GM19467 (cell line): ENCODE measurements around the gene PARD3.
"Not testable (repeated sequence)": the region's sequence is repeated elsewhere in the genome, so short reads cannot be mapped to it uniquely, and the experiment has no call there.

Experiments
- ATAC-seq: cut with Tn5 transposase; IDR thresholded peaks from one replicate; pipeline ENCODE4 v1.9.1; 2021; ENCODE audit warnings: mild to moderate bottlenecking, moderate library complexity; ENCODE audit not compliant: unreplicated experiment

The PARD3 gene

DNA sequence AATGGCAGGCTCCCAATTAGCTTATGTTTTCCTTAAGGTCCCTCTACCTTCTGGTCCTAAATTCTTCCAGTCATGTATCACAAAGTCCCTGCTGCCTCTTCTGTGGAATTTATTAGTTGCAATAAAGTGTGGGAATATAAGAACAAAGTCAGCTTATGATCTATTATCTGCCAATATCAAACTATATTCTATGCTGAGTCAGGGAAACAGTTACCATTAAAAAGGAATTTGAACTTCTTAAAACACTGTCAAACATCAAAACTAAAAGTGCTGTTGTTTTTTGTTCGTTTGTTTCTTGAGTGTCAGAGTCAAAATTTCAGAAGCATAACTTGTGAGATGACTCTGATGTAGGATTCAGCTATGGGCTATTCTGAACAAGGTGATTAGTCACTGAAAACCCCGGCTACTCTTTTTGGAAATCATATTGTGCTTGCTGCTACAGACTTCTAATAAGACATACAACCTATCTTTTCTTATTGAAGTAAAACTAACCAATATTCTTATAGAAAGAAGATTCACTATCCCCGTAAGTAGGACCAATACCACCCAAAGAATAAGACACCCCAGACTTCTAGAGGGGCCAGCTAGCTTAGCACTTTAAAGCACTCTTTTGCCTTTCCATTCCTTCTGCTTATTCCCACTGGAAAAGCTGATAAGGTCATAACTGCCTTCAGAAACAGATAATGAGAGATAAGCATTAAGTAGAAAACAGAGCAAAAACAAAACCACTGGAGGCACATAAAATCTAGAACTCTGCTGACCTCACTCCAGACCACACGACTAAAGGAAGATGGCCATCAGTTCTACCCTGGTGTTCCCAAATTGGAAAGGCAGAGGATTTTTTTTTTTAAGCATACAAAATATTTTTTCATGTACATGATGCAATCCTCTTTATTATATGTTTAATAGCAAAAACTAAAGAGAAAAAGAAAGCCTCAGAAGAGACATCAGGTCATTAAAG lies 370.6 kb downstream of the PARD3 start:
- ATAC-seq: no peak

DNA sequence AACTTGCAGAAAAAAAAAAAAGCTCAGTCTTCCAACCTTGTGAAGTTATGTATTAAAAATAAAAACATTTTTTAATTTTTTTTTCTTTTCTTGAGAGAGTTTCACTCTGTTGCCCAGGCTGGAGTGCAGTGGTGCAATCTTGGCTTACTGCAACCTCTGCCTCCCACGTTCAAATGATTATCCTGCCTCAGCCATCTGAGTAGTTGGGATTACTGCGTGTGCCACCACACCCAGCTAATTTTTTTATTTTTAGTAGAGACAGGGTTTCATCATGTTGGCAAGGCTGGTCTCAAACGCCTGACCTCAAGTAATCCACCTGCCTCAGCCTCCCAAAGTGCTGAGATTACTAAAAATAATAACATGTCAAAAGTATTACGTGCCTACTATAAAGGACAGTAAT lies 375.7 kb downstream of the PARD3 start:
- not testable (repeated sequence) for ATAC-seq

DNA sequence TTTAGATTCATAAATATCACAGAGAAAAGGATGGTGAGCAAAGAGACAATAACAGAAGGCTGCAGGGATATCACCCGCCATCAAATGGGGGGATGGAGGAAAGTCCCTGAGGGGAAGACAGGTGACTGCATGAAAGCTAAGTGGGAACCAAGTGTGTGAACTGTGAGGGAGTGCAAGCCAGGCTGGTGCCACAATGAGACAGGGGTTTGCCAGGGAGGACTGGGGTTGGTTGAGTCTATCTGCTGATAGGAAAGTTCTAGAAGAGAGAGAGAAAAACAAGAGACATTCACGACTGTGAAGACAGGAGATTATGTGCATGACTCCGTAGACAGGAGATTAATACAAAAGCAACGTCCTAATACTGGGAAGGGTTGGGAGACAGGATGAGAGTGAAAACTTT lies 376.4 kb downstream of the PARD3 start:
- no peak for ATAC-seq

DNA sequence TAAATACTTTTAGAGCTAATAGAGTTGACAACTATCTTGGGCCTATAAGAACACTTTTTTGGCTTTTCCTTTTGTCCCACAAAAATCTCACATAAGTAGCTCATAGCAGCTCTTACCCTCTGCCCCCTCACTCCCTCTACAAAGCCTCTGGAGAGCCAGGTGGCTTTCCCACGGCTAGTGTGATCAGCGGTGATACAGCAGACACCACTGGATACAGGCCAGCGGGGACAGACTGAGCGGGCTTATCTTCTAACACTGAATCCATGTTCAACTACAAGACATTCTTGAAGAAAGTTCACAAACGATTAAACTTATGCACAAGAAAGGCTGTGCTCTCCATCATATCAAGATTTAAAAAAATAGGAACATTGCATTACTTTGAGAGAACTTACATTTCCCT lies 377.2 kb downstream of the PARD3 start:
- ATAC-seq: no peak

DNA sequence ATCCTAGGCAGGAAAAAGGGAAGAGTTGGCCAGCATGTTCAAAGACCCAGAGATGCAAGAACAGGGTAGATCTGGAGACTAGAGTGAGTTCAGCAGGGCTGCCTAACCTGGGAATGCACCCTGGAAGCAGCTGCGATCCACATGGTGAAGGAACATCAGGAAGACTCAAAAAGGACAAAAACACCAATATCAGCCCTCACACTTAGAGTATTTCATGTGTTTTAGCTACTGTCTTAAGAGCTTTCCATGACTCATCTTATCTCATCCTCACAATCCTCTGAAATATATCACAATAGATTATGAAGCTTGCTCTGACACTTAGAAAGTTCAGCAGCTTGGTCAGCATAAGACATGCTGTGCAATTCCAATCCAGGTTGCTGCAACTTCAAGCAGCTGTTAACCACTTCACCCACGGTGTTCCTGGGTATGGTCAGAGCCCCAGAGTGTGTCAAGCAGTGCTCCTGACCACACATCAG lies 380.9 kb downstream of the PARD3 start:
- ATAC-seq: no peak

DNA sequence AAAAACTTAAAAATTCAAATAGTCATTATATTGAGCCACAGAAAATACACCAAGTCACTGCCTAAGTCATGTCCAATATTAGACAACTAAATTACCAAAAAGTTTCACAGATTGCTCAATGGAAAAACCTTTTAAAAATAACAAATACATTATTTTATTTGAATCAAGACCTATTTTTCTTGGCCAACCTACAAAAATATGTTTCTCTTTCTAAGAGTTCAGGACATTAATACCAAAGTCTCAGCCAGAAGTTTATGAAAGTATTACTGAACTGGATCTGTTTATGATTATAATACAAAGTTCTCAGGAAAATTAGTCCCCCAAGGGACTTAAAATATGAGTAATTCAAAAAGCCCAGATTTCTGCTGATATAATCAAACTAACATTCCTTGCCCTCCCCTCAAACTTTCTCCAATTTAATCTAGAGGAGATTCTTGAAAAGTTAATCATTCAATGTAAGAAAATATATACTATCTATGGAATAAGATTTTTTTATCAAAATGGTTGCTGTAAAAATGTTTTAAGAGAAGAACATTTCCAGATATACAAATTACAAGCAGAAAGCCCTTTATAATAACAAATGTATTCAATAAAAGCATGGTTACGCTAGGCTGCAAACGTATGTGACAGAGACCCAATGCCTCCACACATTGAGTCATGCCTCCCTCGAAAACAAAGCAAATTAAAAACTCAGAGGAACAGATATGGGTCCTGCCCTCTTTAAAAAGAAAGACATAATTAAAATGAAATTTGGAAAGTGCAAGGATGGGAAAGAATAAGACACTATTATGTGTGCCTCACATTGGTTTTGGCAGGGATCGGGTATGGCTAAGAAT lies 381.6 kb downstream of the PARD3 start:
- no peak for ATAC-seq

DNA sequence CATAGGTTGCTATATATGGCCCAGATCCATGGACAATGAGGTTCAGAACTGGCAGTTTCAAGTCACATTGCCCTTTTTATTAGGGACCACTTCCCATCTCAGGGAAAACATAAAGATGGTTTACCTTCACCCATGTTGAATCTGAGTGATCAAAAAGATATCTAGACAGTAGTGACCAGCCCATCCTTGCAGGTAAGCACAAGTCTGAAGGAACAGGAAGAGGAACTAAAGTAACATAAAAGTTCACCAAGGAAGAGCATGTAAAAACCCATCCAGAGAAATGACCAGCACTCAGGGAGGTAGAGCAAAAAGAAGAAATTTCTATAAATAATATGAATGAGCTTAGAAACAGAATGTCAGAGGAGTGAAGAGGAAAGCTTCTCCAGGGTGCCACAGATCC lies 382.5 kb downstream of the PARD3 start:
- no peak for ATAC-seq

DNA sequence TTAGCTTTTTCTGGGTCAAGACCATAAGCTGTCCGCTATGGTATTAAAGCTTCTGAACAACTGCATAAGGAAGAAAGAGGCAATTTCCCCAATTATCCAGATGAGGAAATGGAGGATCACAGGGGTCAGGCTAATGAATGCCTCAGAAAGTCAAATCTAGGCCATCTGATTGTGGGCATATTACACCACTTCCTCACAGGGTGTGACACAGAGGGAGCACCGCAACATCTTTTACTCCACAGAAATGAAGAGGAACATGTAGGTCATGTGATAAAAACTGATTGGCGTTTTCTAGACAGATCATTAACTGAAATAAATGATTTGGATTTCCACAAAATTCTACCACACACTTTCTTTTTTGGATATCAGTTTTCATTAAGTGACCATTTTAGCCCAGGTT lies 384.4 kb downstream of the PARD3 start:
- no peak for ATAC-seq

DNA sequence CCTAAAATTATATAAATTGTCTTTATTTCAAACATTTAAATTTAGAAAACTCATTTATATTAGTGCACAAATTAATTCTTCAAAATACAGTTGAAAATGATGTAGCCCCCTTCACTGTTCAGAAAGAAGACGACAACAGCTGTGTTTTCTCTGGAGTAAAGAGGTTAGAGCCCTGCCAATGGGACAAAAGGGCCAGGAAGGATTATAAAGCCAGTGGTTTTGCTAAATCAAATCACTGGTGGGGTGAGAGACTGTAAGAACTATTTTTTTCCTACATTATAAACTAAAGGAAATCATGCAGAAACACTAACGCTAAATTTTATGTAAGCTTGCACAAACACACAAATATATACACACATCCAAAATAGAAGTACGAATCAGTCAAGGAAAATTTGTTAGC lies 386.6 kb downstream of the PARD3 start:
- no peak for ATAC-seq

DNA sequence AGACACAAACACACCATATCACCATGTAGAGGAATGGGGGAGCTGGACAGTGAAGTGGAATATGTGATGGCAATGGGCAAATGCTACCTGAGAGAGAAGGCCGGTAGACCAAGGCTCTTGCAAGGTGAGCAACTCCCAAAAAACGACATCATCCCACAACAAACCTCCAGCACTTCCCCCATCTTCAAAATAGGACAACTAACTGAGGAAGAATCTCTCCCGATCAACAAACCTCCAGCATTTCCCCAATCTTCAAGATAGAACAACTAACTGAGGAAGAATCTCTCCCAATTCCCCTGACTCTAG lies 387.2 kb downstream of the PARD3 start:
- ATAC-seq: no peak

DNA sequence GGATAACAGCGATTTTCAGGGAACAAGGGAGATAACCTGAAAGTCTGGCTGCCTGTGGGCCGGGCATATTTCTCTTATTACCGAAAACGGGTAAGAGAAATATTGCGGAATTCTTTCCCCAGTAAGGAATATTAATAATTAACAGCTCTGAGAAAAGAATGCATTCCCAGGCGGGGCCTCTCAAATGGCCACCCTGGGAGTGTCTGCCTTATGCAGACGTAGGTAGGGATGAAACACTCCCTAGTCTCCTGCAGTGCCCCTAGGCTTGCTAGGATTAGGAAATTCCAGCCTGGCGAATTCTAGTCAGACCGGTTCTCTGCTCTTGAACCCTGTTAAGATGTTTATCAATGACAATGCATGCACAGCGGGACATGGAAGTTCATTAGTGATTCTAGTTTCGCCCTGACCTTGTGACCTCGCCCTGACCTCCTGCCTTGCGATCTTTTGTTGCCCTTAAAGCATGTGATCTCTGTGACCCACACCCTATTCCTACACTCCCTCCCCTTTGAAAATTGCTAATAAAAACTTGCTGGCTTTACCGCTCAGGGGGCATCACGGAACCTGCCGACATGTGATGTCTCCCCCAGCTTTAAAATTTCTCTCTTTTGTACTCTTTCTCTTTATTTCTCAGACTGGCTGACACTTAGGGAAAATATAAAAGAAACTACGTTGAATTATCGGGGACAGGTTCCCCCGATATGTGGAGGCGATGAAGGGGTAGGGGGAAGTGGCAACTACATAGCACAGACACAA lies 387.8 kb downstream of the PARD3 start:
- ATAC-seq: not testable (repeated sequence)

DNA sequence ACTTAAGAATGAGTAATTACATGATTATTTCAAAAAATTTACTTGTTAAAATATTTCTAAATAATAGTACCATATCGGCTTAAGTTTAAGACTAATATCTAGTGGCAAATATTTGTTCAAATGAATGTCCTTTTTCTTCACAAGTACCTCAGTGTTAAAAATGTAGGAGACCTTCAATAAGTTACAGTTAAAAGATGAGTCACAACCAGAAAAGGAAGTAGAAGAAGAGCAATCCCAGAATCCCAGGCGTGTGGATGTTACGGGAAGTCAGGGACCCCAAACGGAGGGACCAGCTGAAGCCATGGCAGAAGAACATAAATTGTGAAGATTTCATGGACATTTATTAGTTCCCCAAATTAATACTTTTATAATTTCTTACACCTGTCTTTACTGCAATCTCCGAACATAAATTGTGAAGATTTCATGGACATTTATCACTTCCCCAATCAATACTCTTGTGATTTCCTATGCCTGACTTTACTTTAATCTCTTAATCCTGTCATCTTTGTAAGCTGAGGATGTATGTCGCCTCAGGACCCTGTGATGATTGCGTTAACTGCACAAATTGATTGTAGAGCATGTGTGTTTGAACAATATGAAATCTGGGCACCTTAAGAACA lies 388.4 kb downstream of the PARD3 start:
- not testable (repeated sequence) for ATAC-seq

DNA sequence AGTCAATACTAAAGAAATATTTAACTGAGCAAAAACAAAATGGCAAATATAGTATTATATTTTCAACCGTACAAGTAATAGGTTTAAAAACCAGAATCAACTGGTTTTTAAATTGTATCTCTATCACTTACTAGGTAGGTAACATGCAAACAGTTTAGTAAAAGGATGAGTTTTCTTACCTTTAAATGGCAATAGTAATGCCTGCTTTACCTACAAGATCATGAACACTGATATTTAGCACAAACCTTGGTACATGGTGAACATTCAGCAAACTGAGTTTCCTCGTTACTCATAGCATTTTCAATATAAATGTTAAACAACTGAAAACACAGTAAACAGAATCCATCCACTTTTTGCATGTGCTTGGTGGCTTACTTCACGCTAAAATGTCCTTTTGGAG lies 389.1 kb downstream of the PARD3 start:
- no peak for ATAC-seq

DNA sequence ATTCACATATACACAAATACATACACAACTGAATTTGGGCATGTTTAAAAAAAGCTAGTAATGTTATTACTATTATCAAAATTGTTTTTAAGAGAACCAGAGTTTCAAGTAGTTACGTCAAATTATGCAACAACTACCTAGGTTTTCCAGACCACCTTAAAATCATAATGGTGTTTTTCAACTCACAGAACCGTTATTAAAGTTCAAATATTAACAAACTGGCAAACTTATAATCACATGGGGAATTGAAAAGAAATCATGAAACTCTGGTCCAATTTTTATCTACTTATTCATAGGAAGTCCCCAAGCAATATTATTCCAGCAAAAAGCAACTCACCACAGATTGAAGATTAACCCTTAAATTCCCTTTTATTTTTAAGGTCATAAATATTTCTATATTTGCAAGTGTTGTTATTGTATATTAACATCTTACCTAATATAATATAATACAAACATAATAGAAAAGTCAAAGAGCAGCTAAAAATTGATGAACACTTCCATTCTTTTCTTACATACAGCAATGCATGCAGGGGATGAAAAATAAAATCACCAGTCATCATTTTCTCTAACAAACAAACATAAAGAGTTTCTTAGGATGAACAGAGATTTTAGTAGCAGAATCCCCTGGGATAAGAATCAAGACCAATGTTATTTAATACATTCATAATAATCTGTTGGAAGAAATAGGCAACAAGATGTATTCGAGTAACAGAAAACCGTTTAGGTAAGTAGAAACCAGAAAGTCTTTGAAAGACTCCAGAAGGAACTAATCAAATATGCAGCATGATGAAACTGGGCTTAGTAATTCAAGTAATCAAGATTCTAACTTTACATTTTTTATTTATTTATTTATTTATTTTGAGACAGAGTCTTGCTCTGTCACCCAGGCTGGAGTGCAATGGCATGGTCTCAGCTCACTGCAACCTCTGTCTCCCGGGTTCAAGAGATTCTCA lies 391.1 kb downstream of the PARD3 start:
- no peak for ATAC-seq

DNA sequence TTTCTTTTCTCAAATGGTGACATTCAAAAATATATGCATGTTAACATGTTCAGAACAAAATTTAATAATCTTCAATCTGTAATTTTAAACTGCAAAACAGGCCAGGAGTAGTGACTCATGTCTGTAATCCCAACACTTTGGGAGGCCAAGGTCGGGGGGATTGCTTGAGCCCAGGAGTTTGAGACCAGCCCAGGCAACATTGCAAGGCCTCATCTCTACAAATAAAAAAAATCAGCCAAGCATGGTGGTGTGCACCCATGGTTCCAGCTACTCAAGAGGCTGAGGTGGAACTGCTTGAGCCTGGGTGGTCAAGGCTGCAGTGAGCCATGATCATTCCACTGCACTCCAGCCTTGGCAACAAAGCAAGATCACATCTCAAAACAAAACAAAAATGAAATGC lies 394.3 kb downstream of the PARD3 start:
- no peak for ATAC-seq

DNA sequence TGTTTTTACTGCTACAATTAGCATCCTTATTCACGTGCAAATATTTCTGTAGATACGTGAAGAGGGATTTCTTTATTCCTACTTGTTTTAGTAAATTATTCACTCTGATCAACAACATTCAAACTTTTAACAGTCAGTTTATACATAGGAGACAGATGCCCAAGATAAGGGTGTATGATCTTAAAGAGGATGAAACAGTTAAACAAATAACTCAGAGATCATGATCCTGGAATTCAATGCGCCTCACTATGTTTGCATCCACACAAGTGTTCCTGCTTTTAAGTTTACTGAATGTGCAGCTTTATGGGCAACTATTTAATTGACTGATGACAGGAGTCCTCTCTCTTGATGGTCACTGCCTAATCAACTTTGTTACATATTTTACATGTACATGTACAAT lies 394.8 kb downstream of the PARD3 start:
- ATAC-seq: no peak

DNA sequence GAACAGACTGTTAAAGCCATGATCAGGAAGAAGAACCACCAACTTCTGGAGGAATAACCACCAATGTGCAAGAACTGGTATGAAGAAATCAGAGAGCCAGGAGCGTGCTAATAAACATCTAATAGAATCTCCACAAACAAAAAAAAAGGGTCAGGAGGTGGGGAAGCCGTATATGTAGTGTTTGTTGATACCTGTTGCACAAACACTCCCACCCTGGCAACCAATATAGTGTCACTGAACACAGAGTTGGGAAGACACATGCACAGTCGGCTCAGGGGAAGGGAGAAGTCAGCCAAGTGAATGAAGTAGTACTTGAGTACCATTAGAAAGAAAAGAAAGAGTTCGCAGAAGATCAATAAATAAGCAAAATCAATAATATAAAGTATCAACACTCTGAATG lies 400.1 kb downstream of the PARD3 start:
- no peak for ATAC-seq

DNA sequence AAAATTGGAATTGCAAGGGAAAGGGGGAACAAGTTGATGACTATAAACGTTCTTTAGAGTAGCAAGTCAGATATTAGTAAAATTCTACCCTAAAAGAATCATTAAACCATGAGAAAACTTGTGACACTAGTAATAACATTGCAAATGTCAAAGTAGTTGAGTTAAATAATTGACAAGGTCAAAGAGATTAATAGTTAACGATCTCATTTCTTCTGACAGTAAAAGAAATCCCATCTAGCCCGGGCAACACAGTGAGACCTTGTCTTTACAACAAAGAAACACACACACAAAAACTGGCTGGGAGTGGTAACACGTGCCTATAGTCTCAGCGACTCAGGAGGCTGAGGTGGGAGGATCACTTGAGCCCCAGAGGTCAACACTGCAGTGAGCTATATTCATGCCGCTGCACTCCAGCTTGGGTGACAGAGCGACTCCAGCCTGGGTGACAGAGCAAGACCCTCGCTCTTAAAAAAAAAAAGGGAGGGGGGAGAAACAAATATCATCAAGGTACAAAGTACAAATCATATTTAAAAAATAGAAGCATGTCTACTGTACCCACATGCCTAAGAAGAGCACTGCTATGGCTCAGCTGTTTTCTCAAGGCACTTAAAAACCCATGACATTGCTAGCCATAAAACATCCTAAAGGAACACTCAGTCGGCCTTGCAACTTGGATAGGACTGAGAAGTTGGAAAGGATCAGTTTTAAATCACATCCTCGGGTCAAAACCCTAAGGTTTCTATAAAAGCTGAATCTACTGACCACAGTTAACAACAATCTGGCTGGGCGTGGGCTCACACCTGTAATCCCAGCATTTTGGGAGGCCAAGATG lies 401.1 kb downstream of the PARD3 start:
- ATAC-seq: no peak

DNA sequence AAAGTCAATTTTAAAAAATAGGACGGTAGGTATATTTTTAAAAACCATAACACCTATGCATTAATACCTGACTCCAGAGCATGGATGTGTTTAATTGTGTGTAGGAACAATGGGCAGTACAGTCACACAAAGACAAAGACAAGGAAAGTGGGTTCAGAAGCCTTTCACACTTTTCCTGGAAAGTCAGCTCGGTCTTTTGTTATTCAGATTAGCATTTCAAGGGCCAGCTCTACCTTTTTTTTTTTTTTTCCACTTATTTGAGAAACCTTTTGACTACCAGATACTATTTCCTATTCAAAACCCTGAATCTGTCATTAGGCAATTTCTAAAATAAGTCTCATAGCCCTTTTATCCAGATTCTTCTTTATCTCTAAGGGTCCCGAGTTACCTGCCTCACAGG lies 401.9 kb downstream of the PARD3 start:
- no peak for ATAC-seq
